ENCODE measurements around the gene SLC26A3.

The SLC26A3 gene

DNA sequence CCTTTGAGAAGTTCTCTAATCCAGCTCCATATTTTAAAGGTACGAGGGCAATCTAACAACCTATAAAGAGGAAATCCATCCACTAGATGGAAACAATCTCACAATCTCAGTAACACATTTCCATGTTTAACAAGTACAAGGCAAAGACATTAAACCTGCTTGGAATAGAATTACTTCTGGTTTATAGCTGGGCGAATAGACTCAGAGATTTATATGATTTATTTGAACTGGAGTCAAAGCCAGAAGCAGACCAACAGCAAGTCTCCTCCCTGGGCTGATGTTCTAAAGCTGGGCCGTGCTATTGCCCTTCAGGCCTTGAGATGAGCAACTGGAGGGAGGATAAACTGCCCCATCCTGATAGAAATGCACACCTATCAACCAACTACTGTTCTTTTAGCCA lies 25.3 kb downstream of the SLC26A3 start:
- FAIRE-seq (no peak), DNase-seq (ENCODE audit: insufficient read length, low spot score) (no peak)
- TF ChIP-seq SPI1 (IDR thresholded peaks at IDR 0.05; ENCODE audit: low read depth, low read length) (no peak), TAF1 (IDR thresholded peaks at IDR 0.05; ENCODE audit: low read depth, low read length) (no peak), PAX5 (IDR thresholded peaks at IDR 0.05; ENCODE audit: insufficient read depth, low read length, severe bottlenecking) (no peak), POU2F2 (IDR thresholded peaks at IDR 0.05; ENCODE audit: low read depth, low read length) (no peak), POLR2AphosphoS5 (IDR thresholded peaks at IDR 0.05; ENCODE audit: low read depth, low read length) (no peak), POLR2A (IDR thresholded peaks at IDR 0.05; ENCODE audit: low read depth, low read length) (no peak)

- no peak for FAIRE-seq
- TF ChIP-seq POU2F2 (IDR thresholded peaks at IDR 0.05; ENCODE audit: low read depth, low read length) (no peak), PAX5 (IDR thresholded peaks at IDR 0.05; ENCODE audit: insufficient read depth, low read length, severe bottlenecking) (no peak), POLR2AphosphoS5 (IDR thresholded peaks at IDR 0.05; ENCODE audit: low read depth, low read length) (no peak), POLR2A (IDR thresholded peaks at IDR 0.05; ENCODE audit: low read depth, low read length) (no peak), SPI1 (IDR thresholded peaks at IDR 0.05; ENCODE audit: low read depth, low read length) (no peak), TAF1 (IDR thresholded peaks at IDR 0.05; ENCODE audit: low read depth, low read length) (no peak)
- DNase-seq (ENCODE audit: insufficient read length, low spot score): no peak
Observed at GRCh38 chr7:107773027-107773426, 30.0 kb downstream of the SLC26A3 start.

DNA sequence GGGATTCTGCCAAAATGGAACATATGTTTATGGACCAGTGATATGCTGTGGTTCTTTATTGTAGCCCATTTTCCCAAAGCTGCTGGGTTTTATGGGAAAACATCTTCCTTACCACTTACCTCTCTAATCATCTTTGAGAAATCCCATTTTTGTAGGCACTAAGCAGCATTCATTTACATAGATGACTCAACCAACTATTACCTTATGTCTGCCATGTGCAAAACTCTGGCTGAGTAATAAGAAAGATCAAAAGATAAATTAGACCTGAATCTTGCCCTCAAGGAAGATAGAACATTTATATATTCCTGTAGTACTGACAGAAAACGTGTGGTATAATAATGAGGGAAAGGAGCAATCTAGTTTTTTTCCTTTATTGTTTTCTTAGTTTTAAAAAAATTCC lies 34.8 kb downstream of the SLC26A3 start:
- DNase-seq (ENCODE audit: insufficient read length, low spot score) (no peak), FAIRE-seq (no peak)
- TF ChIP-seq PAX5 (IDR thresholded peaks at IDR 0.05; ENCODE audit: insufficient read depth, low read length, severe bottlenecking) (no peak), SPI1 (IDR thresholded peaks at IDR 0.05; ENCODE audit: low read depth, low read length) (no peak), POU2F2 (IDR thresholded peaks at IDR 0.05; ENCODE audit: low read depth, low read length) (no peak), POLR2A (IDR thresholded peaks at IDR 0.05; ENCODE audit: low read depth, low read length) (no peak), TAF1 (IDR thresholded peaks at IDR 0.05; ENCODE audit: low read depth, low read length) (no peak), POLR2AphosphoS5 (IDR thresholded peaks at IDR 0.05; ENCODE audit: low read depth, low read length) (no peak)

GRCh38 chr7:107767391-107767790 lies 35.6 kb downstream of the SLC26A3 start:
- DNase-seq (ENCODE audit: insufficient read length, low spot score) (no peak), FAIRE-seq (no peak)
- TF ChIP-seq POLR2AphosphoS5 (IDR thresholded peaks at IDR 0.05; ENCODE audit: low read depth, low read length) (no peak), POLR2A (IDR thresholded peaks at IDR 0.05; ENCODE audit: low read depth, low read length) (no peak), TAF1 (IDR thresholded peaks at IDR 0.05; ENCODE audit: low read depth, low read length) (no peak), POU2F2 (IDR thresholded peaks at IDR 0.05; ENCODE audit: low read depth, low read length) (no peak), SPI1 (IDR thresholded peaks at IDR 0.05; ENCODE audit: low read depth, low read length) (no peak), PAX5 (IDR thresholded peaks at IDR 0.05; ENCODE audit: insufficient read depth, low read length, severe bottlenecking) (no peak)

GRCh38 chr7:107758667-107759066 lies 44.4 kb downstream of the SLC26A3 start:
- no peak for DNase-seq (ENCODE audit: insufficient read length, low spot score)
- FAIRE-seq: no peak
- TF ChIP-seq PAX5 (IDR thresholded peaks at IDR 0.05; ENCODE audit: insufficient read depth, low read length, severe bottlenecking) (no peak), TAF1 (IDR thresholded peaks at IDR 0.05; ENCODE audit: low read depth, low read length) (no peak), SPI1 (IDR thresholded peaks at IDR 0.05; ENCODE audit: low read depth, low read length) (no peak), POLR2A (IDR thresholded peaks at IDR 0.05; ENCODE audit: low read depth, low read length) (no peak), POLR2AphosphoS5 (IDR thresholded peaks at IDR 0.05; ENCODE audit: low read depth, low read length) (no peak), POU2F2 (IDR thresholded peaks at IDR 0.05; ENCODE audit: low read depth, low read length) (no peak)

DNA sequence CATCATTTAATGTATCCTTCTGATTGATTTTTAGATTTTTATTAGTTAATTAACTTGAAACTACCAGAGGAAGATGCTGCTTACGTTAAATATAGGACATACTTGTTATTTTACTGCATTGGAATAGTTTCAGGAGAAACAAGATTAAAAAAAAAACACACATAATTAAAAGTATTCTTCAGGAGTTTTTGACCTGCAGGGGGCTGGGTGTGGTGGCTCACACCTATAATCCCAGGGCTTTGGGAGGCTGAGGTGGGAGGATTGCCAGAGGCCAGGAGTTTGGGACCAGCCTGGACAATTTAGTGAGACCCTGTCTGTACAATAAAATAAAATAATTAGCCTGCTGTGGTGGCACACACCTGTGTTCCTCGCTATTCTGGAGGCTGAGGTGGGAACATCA lies 48.4 kb downstream of the SLC26A3 start:
- TF ChIP-seq TAF1 (IDR thresholded peaks at IDR 0.05; ENCODE audit: low read depth, low read length): no peak
- no peak for TF ChIP-seq POU2F2 (IDR thresholded peaks at IDR 0.05; ENCODE audit: low read depth, low read length)
- TF ChIP-seq PAX5 (IDR thresholded peaks at IDR 0.05; ENCODE audit: insufficient read depth, low read length, severe bottlenecking): no peak
- TF ChIP-seq POLR2AphosphoS5 (IDR thresholded peaks at IDR 0.05; ENCODE audit: low read depth, low read length): no peak
- TF ChIP-seq POLR2A (IDR thresholded peaks at IDR 0.05; ENCODE audit: low read depth, low read length): no peak
- no peak for TF ChIP-seq SPI1 (IDR thresholded peaks at IDR 0.05; ENCODE audit: low read depth, low read length)
- DNase-seq (ENCODE audit: insufficient read length, low spot score) (no peak), FAIRE-seq (no peak)

DNA sequence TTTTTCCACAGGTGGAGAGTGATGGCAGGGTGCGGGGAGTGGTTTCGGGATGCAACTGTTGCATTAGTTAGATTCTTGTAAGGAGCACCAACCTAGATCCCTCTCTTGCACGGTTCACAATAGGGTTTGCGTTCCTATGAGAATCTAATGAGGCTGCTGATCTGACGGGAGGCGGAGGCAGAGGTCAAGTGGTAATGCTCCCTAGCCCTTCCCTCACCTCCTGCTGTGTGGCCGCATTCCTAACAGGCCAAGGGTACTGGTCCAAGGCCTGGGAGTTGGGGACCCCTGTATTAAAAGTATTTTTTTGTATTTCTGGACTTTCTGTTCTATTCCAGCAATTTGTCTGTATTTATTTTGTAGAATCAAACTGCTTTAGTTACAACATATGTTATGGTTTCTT lies 51.9 kb downstream of the SLC26A3 start:
- TF ChIP-seq POLR2AphosphoS5 (IDR thresholded peaks at IDR 0.05; ENCODE audit: low read depth, low read length) (no peak), TAF1 (IDR thresholded peaks at IDR 0.05; ENCODE audit: low read depth, low read length) (no peak), PAX5 (IDR thresholded peaks at IDR 0.05; ENCODE audit: insufficient read depth, low read length, severe bottlenecking) (no peak), SPI1 (IDR thresholded peaks at IDR 0.05; ENCODE audit: low read depth, low read length) (no peak), POU2F2 (IDR thresholded peaks at IDR 0.05; ENCODE audit: low read depth, low read length) (no peak), POLR2A (IDR thresholded peaks at IDR 0.05; ENCODE audit: low read depth, low read length) (no peak)
- DNase-seq (ENCODE audit: insufficient read length, low spot score) (no peak), FAIRE-seq (no peak)

GRCh38 chr7:107746006-107746405 lies 57.0 kb downstream of the SLC26A3 start:
- FAIRE-seq (no peak), DNase-seq (ENCODE audit: insufficient read length, low spot score) (no peak)

GRCh38 chr7:107744345-107744750 lies 58.7 kb downstream of the SLC26A3 start:
- DNase-seq (ENCODE audit: insufficient read length, low spot score) (no peak), FAIRE-seq (no peak)
- no peak for TF ChIP-seq PAX5 (IDR thresholded peaks at IDR 0.05; ENCODE audit: insufficient read depth, low read length, severe bottlenecking)
- no peak for TF ChIP-seq POU2F2 (IDR thresholded peaks at IDR 0.05; ENCODE audit: low read depth, low read length)
- no peak for TF ChIP-seq TAF1 (IDR thresholded peaks at IDR 0.05; ENCODE audit: low read depth, low read length)
- no peak for TF ChIP-seq POLR2A (IDR thresholded peaks at IDR 0.05; ENCODE audit: low read depth, low read length)
- no peak for TF ChIP-seq SPI1 (IDR thresholded peaks at IDR 0.05; ENCODE audit: low read depth, low read length)
- no peak for TF ChIP-seq POLR2AphosphoS5 (IDR thresholded peaks at IDR 0.05; ENCODE audit: low read depth, low read length)

More at GRCh38 chr7:107746006-107746405, 57.0 kb downstream of the SLC26A3 start:
- no peak for TF ChIP-seq POLR2AphosphoS5 (IDR thresholded peaks at IDR 0.05; ENCODE audit: low read depth, low read length)
- no peak for TF ChIP-seq SPI1 (IDR thresholded peaks at IDR 0.05; ENCODE audit: low read depth, low read length)
- no peak for TF ChIP-seq POU2F2 (IDR thresholded peaks at IDR 0.05; ENCODE audit: low read depth, low read length)
- no peak for TF ChIP-seq TAF1 (IDR thresholded peaks at IDR 0.05; ENCODE audit: low read depth, low read length)
- TF ChIP-seq POLR2A (IDR thresholded peaks at IDR 0.05; ENCODE audit: low read depth, low read length): no peak
- TF ChIP-seq PAX5 (IDR thresholded peaks at IDR 0.05; ENCODE audit: insufficient read depth, low read length, severe bottlenecking): no peak

Data from GM12891 (cell line).